Activated naive CD4-positive, alpha-beta T cell treated with Interleukin-2 at 50 U/mL for 16 hours (primary cell): ENCODE data around the gene CD3D.

Source experiments
- DNase-seq: peaks from one replicate; pipeline ENCODE4 v3.0.0-alpha.2; 2020

CD3D gene

GRCh38 chr11:118338637-118339061, 3.9 kb downstream of the CD3D start:
- DNase-seq: peak; percentile 83

- no peak for DNase-seq
Measured at GRCh38 chr11:118334745-118335144, 7.8 kb downstream of the CD3D start.

GRCh38 chr11:118328745-118329144, 13.8 kb downstream of the CD3D start:
- no peak for DNase-seq

- DNase-seq: no peak
Measured at GRCh38 chr11:118325283-118325682, 17.2 kb downstream of the CD3D start.

GRCh38 chr11:118322721-118323120, 19.8 kb downstream of the CD3D start:
- DNase-seq: no peak

- no peak for DNase-seq
Measured at GRCh38 chr11:118321386-118322082, 21.0 kb downstream of the CD3D start.

GRCh38 chr11:118320515-118320914, 22.0 kb downstream of the CD3D start:
- DNase-seq: no peak

- DNase-seq: no peak
Measured at GRCh38 chr11:118319337-118319707, 23.2 kb downstream of the CD3D start.

GRCh38 chr11:118318581-118319336, 23.7 kb downstream of the CD3D start:
- no peak for DNase-seq

GRCh38 chr11:118318124-118318523, 24.4 kb downstream of the CD3D start:
- no peak for DNase-seq

- DNase-seq: no peak
Measured at GRCh38 chr11:118314988-118315411, 27.5 kb downstream of the CD3D start.

GRCh38 chr11:118313242-118313641, 29.3 kb downstream of the CD3D start:
- DNase-seq: no peak

- no peak for DNase-seq
Measured at GRCh38 chr11:118312328-118312727, 30.2 kb downstream of the CD3D start.

- no peak for DNase-seq
Measured at GRCh38 chr11:118311518-118311917, 31.0 kb downstream of the CD3D start.

- no peak for DNase-seq
Measured at GRCh38 chr11:118310781-118311485, 31.6 kb downstream of the CD3D start.

- DNase-seq: no peak
Measured at GRCh38 chr11:118310271-118310670, 32.2 kb downstream of the CD3D start.

- DNase-seq: peak; percentile 36
Measured at GRCh38 chr11:118308995-118309528, 33.4 kb downstream of the CD3D start.

- peak; percentile 54 for DNase-seq
Measured at GRCh38 chr11:118306556-118306955, 35.9 kb downstream of the CD3D start.

- peak; percentile 21 for DNase-seq
Measured at GRCh38 chr11:118305726-118306125, 36.8 kb downstream of the CD3D start.

- peak; percentile 70 for DNase-seq
Measured at GRCh38 chr11:118304568-118305248, 37.8 kb downstream of the CD3D start, which contains the start of gene CD3E. CD3E (plus strand) TSS chr11:118304730; CDS start chr11:118304953, 223 bp downstream.

- no peak for DNase-seq
Measured at GRCh38 chr11:118304227-118304567, 38.3 kb downstream of the CD3D start.

GRCh38 chr11:118301600-118302195, 40.8 kb downstream of the CD3D start:
- DNase-seq: no peak
